HG03060 (cell line): ENCODE measurements around the gene GRN.
"Not testable (repeated sequence)": the region's sequence is repeated elsewhere in the genome, so short reads cannot be mapped to it uniquely, and the experiment has no call there.

Experiments used
- ATAC-seq: cut with Tn5 transposase; IDR thresholded peaks from one replicate; pipeline ENCODE4 v1.9.1; 2021; ENCODE audit warnings: low read depth, moderate number of reproducible peaks; ENCODE audit not compliant: unreplicated experiment

The GRN gene

DNA sequence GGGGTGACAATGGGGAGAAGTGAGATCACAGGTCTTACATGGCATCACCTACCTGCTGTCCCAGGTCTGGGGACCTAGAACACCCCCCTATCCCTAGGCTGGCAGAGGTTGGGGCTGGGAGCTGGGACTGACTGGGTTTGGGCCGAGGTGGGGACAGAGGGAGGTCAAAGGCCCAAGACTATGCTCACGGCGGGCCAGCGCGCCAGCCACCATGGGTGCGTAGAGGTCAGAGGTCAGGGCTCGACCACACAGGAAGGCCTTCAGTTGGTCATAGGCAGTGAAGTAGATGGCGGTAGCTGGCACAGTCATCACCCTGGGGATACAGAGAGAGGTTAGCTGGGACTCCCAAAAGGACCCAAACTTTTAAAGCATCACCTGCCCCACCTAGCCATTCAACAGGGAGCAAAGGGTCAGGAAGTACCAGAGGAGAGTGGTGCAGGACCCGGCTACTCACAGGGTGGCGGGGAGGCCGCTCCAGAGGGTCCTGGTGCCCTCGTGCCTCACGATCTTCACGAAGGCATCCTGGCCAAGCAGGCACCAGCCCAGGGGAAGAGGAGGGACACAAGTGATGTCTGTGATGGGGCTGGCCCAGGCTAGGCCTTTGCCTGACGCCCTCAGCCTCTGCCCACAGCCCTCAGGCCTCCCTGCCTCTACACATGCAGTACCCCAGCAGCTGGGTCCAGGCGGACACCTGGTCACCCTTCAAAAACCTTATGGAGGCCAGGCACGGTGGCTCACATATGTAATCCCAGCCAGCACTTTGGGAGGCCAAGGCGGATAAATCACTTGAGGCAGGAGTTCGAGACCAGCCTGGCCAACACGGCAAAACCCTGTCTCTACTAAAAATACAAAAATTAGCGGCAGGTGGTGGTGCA is 23.6 kb upstream of the GRN start:
- no peak for ATAC-seq

DNA sequence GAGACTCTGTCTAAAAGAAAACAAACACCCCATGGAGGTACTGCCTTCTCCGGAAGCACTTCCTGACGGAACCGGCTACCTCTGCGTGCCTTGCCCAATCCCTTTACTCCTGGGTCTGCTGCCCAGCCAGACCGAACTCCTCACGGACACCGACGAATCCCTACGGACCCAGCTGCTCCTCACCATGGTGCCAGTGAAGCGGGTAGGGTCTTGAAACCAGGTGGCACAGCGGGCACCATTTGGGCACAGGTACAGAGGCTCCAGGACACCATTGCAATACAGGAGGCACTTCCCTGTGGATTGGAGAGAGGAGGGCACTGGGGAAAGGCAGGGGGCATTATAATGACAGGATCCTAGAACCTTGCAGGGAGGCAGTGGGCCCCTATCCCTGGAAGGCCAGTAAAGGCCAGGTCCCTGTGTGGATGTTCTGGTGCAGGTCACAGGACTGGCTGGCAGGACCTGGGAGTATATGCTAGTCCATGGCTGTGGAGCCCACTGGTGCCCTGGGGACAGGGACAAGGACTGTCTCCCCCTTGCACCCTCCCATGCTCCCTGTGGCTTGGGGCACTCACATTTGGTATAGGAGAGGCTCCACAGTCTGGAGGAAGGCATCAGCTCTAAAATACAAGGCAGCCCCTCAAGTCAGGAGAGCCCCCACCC is 22.7 kb upstream of the GRN start:
- no peak for ATAC-seq

DNA sequence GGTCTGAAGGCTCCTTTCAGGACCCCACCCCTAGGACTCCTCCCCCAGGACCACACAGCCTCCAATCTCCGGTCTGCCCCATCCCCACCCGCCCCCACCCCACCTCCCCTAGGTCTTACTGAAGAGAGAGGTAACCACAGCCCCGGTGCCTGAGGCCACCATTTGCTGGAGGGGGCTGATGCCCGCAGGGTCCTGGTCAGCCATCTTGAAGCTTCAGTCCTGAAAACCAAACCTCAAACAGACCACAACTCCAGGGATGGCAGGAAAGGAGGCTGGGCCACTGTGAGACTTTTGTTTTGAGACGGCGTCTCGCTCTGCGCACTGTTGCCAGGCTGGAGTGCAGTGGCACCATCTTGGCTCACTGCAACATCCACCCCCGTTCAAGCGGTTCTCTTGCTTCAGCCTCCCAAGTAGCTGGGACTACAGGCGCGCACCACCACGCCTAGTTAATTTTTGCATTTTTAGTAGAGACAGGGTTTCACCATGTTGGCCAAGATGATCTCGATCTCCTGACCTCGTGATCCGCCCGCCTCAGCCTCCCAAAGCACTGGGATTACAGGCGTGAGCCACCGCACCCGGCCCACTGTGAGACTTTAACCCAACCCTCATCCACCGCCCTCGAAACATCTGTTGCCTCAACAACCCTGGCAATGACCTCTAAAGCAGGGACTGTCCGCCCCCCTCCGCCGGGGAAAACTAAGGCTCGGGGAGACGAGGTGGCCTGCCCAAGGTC is 21.6 kb upstream of the GRN start:
- ATAC-seq = no peak

DNA sequence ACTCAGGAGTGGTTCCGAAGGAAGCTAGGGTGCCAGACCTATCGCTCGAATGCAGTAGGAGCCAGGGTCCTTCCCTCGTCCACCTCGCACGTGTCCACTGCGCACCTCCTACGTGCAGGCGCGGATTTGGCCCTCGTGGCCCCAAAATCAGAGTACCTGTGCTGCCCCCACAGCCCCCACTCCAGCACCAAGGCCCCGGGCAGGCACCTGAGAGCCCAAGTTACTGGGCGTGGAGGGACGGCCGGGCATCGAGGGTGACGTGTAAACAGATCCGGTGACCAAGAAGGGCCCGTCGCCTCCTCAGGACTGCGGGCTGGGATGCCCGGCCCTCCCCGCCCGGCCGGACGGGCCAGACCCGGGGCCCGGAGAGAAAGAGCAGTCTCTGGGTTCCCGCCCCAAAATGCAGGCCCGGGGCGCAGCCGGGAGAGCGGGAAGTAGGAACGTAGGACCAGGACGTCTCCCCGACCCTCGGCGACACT is 21.0 kb upstream of the GRN start:
- no peak for ATAC-seq

DNA sequence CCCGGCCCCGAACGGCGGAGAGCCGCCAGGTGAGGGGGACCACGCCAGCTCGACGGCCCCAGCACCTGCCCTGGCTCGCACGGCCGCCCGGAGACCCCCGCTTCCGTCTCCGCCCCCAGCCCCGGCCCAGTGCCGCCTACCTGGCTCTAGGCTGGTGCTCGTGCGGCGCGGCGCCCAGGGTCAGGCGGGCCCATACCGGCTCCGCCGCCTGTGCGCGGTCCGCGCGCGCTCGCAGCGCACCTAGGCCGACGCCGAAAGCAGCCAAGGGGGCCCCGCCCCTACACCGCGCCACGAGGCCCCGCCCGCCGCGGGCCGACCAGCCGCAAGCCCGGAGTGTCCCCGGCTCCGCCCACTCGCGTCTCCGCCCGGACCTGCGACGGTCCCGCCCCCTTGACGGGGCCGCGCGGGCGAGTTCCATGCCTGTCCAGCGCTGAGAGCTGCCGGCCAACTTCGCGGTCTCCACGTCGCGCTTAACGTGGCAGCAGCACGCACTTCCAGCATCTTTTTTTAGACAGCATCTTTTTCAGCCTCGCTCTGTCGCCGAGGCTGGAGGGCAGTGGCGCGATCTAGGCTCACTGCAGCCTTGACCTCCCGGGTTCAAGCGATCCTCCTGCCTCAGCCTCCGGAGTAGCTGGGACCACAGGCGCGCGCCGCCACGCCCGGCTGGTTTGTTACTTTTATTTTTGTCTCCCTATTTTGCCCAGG is 20.4 kb upstream of the GRN start, which contains the start of gene SLC25A39:
Gene SLC25A39, minus strand, starts transcription at position 253 of the 705 bp plus-strand sequence. CDS start 1,261 bp downstream, outside the sequence.
- ATAC-seq = peak; percentile 57

DNA sequence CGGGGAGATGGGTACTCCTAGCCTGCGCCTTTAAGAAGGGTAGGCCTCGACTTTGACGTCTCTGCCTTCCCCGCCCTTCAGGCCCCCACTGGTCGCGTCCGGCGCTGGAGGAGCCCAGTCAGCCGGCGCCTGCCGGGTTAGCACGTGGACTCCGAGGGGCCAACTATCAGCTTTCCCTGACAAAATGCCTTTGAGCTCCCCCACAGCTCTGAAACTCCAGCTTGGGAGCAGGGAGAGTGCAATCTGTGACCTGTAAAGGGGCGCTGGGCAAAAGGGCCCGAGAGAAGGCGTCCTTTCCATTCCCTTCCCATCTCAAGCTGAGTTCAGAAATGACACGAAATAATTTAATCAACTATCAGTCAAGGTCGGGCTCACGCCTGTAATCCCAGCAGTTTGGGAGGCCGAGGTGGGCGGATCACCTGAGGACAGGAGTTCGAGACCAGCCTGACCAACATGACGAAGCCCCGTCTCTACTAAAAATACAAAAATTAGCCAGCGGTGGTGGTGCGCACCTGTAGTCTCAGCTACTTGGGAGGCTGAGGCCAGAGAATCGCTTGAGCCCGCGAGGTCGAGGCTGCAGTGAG is 18.1 kb upstream of the GRN start:
- ATAC-seq = no peak

DNA sequence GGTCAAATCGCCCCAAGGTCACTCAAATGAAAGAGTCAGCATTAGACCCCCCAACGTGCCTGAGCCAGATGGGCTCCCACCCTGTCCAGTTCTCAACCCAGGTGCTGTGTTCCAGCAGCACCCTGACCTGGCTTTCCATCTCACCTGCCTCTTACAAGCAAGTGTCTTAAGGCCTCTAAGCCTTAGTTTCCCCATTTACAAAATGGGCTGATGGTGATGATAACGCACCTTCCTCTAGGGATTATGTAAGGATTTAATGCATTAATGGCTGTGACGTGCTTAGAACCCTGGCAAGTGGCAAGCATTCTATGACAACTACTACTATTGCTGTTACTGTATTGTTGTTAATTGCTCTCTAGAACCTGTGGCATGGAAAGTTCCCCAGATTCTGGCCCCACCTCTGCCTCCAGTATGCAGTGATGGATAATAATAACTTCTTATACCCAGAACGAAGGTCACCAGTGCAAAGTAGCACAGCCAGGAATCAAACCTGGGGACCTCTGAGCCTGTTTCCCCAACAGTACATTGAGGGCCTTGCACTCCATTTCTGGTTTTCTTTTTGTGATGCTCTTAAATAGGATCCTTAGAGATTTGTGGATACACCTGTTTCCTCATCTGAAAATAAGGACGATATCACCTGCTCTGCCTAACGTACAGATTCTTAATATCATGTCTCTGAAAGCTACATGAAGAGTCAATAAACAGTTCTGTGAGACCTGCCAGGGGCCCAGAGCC is 17.2 kb upstream of the GRN start:
- ATAC-seq = no peak

DNA sequence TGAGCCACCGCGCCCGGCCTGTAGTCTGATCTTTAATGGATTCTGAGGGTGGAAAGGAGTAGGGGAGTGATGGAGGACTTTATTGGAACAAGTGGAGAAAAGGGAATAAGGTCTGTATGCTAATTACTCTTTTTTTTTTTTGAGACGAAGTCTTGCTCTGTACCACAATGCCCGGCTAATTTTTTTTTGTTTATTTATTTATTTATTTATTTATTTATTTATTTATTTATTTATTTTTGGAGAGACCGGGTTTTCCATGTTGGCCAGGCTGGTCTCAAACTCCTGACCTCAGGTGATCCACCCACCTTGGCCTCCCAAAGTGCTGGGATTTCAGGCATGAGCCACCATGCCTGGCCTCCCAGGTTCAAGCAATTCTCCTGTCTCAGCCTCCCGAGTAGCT is 15.6 kb upstream of the GRN start:
- not testable (repeated sequence) for ATAC-seq

DNA sequence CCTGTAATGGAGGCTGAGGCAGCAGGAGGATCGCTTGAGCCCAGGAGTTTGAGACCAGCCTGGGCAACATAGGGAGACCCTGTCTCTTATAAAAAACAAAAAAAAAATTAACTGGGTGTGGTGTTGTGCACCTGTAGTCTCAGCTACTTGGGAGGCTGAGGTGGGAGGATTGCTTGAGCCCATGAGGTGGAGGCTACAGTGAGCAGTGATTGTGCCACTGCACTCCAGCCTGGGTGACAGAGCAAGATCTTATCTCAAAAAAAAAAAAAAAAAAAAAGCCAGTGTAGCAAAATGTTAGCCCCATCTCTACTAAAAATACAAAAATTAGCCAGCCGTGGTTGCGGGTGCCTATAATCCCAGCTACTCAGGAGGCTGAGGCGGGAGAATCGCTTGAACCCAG is 14.8 kb upstream of the GRN start:
- ATAC-seq = not testable (repeated sequence)

DNA sequence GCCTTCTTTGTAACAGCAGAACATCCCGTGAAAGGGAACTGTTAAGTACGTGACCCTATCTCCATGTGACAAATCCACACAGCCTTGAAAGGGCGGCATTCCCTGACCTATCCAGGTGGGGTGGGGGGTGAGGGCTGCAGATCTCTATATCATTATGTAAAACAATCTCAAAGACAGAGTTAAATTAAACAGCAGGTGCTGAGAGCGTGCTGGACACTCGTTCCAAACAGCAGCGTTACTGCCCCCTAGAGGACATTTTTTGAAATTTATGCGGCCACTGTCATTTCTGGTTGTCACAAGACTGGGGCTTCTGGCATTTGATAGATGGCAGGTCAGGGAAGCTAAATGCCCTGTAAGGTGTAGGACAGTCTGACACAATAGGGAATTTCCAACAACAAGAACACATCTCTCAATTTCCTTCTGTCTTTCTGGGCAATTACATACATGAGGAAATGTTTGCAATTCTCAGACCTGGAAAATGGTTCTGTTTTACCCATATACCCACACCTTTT is 13.8 kb upstream of the GRN start:
- ATAC-seq = no peak

DNA sequence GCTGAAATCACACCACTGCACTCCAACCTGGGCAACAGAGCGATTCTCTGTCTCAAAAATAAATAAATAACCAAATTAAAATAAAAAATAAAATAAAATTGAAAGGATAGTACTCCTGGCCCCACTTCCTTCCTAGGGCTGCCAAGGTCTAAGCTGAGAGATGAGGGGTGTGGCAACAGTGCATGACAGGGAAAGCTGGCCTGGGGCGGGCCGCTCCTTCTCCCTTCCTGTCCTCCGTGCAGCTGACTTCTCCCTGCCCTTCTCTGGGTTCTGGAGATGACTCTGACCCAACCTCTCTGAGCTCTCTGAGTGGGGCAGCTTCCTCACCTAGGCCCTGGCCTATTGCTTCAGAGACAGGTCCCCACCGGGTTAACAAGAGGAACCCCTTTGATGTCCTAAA is 11.7 kb upstream of the GRN start:
- no peak for ATAC-seq

DNA sequence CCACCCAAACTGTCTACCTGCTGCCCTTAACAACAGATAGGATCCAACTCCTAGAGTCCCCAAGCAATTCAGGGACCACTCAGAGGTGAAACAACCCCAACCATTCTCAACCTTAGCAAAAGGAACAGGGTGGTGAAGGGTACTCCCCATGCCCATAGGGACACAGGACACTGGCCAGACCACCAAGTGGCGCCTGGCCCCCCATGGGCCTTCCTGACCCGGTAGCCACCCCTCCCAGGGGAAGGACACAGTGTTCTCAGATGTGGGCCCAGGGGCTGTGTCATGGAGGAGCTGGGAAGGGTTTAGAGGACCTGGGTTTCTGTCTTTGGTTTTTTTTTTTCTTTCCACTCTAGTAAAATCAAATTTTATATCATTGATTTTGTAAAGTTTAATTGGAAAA is 10.8 kb upstream of the GRN start:
- no peak for ATAC-seq

DNA sequence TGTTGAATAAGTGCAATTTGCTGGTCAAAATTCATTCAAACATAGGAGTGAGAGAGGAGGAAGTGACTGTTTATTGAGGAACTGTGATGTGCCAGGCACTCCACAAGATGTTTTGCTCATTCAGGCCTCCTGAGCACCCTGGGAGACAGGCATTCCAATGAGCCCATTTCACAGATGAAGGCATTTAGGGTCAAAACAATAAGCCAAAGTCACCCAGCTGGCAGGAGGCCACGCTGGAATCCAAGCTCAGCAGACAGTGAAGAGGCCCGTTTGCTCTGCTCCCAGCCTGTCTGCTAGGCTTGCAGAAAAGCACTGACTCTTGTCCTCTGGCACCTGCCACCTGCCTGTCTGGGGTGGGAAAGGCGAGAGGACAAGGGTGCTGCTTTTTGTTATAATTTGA is 10.4 kb upstream of the GRN start:
- ATAC-seq = no peak

DNA sequence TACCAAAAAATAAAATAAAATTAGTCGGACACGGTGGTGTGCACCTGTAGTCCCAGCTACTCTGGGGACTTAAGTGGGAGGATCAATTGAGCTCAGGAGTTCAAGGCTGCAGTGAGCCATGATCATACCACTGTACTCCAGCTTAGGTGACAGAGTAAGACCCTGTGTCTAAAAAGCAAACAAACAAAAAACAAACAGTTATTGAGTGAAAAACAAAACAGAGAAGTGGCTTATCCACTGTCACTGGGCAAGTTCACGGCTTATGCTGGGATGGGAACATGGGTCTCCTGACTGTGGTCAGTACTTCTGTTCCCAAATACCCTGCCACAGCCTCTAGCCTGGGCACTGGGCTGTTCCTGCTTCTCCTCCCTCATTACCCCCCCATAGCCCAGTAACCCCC is 9.5 kb upstream of the GRN start:
- ATAC-seq = no peak

DNA sequence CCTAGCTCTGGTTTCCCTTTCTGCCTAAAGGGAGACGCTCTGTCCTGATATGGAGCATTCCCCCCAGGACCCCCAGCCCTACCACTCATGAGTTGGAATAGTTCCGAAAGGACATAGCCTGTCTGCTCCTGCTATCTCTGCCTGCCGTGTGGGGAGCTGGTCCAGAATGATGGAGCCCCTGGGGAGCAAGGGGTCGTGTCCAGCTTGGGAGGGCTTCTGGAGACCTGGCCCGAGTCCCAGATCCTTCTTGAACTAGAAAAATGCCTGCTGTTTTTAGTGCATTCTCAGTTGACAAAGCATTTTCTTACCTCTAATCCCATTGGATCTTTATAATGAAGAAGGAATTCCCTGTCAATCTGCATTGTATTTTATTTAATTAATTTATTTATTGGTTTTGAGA is 9.1 kb upstream of the GRN start:
- ATAC-seq = no peak

DNA sequence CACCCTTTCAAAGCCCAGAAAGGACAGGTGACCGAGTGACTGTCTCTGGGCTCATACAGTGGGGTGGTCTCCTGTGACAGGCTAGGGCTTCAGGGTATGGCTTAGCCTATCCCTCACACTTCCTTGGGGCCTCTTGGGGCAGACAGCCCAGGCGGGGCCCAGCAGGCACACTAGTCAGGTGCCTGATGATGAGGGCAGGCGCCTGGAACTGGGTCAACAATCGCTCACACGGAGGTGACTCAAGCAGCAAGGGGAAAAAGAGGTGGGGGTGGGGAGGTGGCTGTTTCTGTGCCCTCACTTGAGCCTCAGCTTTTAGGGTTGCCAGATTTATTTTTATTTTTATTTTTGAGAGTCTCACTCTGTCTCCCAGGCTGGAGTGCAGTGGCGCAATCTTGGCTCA is 6.4 kb upstream of the GRN start:
- ATAC-seq = no peak

DNA sequence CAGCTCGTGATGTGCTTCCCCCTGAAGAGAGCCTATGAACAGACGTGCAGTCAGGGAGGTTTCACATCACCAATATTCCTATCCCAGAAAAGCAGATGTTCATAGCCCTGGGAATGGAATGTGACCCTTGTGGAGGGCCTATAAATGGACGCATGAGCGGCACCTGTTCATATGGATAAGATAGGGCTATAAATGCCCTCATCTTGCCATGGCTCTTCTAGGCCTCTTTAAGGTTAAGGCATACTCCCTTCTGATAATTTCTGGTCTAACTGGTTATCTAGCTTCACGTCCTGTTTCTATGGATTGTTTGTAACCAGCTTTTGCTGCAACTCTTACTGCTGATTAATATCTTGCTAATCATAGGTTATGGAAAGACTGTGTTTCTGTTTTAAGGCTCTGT is 4.5 kb upstream of the GRN start:
- not testable (repeated sequence) for ATAC-seq

DNA sequence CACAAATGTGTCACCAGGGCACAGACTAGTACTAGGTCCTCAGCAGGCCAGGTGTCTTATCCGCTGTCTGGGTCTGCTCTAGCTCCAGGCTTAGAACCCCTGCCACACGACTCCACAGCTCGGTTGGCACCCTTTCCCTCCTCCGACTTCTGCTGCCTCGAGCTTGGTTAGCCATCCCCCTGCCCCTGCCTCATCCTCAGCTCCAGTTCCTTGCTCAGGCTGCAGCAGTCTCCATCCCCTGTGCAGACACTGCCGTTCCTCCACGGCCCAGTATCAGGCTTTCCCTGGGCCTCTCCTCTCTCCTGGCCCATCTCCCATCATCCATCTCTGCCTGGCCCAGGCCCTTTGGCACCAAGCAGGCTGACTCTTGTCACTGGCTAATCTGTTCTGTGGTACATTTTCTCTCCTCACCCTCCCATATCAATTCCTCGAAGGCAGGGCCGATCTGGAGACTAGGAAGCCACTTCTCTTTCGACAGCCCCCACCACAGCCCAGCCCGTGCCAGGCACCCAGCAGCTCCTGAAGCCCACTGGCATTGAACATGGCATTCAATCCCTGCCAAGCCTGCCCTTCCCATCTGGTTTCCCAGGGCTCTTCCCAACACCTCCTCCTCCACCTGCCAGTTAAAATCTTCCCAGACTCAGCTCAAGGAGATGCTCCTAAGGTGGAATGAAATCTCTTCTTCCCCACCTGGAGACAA is 1.4 kb upstream of the GRN start:
- ATAC-seq = no peak
